GM18873 (cell line): ENCODE results near the gene SLFN14.

Experiments
- ATAC-seq: cut with Tn5 transposase; IDR thresholded peaks from one replicate; pipeline ENCODE4 v1.9.1; 2021; ENCODE audit warnings: mild to moderate bottlenecking, moderate library complexity, moderate number of reproducible peaks; ENCODE audit not compliant: unreplicated experiment, low FRiP score

Gene SLFN14

GRCh38 chr17:35560703-35561102 is at the start of gene SLFN14:
SLFN14 (minus strand) TSS chr17:35560819; CDS start chr17:35558062, 2,757 bp downstream.
- no peak for ATAC-seq

GRCh38 chr17:35609831-35610230 is 49.2 kb upstream of the SLFN14 start:
- ATAC-seq: no peak

GRCh38 chr17:35607239-35607847 is 46.7 kb upstream of the SLFN14 start:
- no peak for ATAC-seq

- ATAC-seq: no peak
Observed at GRCh38 chr17:35605678-35606077, 45.1 kb upstream of the SLFN14 start.

- ATAC-seq: no peak
Observed at GRCh38 chr17:35603674-35604073, 43.1 kb upstream of the SLFN14 start.

- no peak for ATAC-seq
Observed at GRCh38 chr17:35597604-35598003, 37.0 kb upstream of the SLFN14 start.

- ATAC-seq: no peak
Observed at GRCh38 chr17:35596530-35597233, 36.1 kb upstream of the SLFN14 start.

DNA sequence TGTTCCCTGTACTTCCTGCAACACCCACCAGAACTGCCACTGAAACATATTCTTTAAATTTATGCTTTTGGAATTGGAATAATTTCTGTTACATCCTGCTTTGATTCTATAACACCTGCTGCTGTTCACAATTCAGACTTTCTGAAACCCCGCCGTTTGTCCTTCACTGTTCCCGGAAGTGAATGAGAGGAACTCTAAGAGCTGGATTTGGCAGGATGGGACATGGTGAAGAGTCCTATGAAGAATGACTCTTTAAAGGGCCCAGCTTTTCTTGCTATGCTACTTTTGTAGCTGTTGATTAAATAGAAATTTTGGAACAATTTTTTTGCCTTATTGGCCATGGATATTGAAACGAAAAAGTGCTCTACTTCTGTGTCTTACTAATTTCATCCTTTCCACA is 35.5 kb upstream of the SLFN14 start:
- no peak for ATAC-seq

DNA sequence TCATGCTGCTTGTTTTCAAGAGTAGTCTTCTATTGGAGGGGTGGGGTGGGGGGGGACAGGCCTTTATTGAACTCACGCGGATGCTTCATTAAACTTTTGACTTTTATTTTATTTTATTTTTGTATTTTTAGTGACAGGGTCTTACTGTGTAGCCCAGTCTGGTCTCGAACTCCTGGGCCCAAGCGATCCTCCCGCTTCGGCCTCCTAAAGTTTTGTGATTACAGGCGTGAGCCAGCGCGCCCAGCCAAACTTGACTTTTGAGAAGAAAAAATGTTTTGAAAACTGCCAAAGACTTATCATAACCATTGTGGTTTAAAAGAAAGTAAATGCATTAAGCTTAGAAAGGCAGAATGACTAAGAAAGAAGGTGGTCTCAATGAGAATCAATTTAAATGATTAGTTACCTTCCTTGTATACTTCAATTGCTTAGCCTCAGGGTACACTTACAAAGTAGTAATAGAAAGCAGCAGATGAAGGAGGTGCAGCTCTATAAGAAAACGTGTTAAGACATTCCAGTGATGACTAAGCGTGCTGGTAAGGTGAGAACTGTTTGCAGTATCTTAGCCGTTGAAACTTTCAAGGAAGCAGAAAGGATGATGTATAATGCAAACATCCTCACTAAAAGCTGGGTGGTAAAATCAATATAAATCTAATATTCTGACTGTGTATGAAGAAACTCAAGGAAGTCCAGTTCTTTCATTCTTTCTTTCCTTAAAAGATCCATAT is 27.7 kb upstream of the SLFN14 start:
- no peak for ATAC-seq

GRCh38 chr17:35587074-35587961 is 26.7 kb upstream of the SLFN14 start, which contains the start of gene AP2B1:
AP2B1 (plus strand) TSS chr17:35587322; CDS start chr17:35594031, 6,709 bp downstream.
- peak; percentile 77 for ATAC-seq

DNA sequence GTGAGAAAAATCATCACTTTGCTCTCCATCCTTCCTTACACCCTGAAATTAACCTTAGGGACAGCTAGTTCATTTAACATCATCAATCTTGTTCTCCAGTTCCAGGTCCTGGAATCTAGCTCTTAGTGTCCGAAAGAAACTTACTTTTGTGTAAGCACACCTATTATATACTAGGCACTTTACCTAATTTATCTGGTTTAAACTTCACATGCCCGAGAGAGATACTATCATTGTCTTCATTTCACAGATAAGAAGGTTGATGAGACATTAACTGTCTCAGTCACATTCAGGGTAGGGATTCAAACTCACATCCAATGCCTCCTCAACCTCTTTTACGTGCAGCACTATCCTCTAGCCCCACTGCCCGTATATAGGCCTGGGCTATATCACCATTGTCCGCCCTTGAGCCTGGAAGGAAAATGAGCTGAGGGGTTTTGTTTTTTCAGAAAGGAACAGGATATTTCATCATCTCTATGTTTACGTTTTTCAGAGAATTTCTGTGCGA is 26.0 kb upstream of the SLFN14 start:
- no peak for ATAC-seq

- ATAC-seq: no peak
Observed at GRCh38 chr17:35584061-35584460, 23.4 kb upstream of the SLFN14 start.

GRCh38 chr17:35578929-35579432 is 18.4 kb upstream of the SLFN14 start:
- ATAC-seq: no peak

- peak; percentile 83 for ATAC-seq
Observed at GRCh38 chr17:35578197-35578928, 17.7 kb upstream of the SLFN14 start, which contains the start of gene PEX12. PEX12 (minus strand) TSS chr17:35578571; CDS start chr17:35578021, 550 bp downstream.

- ATAC-seq: no peak
Observed at GRCh38 chr17:35577830-35578196, 17.2 kb upstream of the SLFN14 start.

GRCh38 chr17:35575759-35576158 is 15.1 kb upstream of the SLFN14 start:
- ATAC-seq: no peak

DNA sequence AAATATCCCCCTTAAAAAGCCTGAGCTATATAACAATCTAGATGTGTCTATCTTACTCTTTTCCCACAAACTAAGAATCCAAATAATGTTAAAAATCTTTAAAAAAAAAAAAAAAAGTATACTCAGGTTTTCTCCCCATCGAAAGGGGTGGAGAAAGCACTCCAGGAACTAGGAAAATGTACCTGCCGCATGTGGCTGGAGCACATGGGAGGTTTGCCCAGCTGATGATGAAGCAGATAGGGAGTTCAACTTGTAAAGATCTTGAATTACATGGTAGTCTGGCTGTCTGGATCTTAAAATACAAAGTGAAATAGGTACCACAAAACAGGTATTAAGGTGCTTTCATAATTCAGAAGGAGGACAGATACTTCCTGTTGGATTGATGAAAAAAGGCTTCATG is 8.8 kb upstream of the SLFN14 start:
- no peak for ATAC-seq

DNA sequence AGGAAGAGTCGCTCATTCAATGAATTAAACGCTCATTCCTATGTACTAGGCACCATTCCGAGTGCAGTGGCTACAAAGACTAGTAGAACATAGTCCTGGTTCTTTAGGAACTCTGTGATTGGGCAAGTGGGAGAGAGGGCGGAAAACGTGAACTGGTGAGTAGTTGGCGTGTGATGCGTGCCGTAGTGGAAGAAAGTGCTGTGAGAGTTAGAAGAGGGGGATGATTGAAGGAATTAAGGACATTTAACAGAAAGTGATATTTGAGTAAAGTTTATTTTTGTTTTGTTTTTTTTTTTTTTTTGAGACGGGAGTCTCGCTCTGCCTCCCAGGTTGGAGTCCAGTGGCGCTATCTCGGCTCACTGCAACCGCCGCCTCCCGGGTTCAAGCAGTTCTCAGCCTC is 7.9 kb upstream of the SLFN14 start:
- ATAC-seq: no peak

- ATAC-seq: no peak
Observed at GRCh38 chr17:35566968-35567367, 6.3 kb upstream of the SLFN14 start.
